WERI-Rb-1 (cell line): ENCODE data around the gene TSR3.

Experiments used
- DNase-seq: peaks from one replicate; pipeline ENCODE4 v3.0.0-alpha.2; 2020
- H3K27ac ChIP-seq: fragments of 250-450 bp; sonication (Bioruptor Pico); 2 replicates; pipeline ENCODE4 v1.5.1; 2020; ENCODE audit warnings: mild to moderate bottlenecking, moderate library complexity
- H3K27me3 ChIP-seq: fragments of 250-450 bp; sonication (Bioruptor Pico); 2 replicates; pipeline ENCODE4 v1.5.1; 2021; ENCODE audit warnings: mild to moderate bottlenecking, low read depth, moderate library complexity; ENCODE audit not compliant: insufficient read depth, severe bottlenecking
- H3K36me3 ChIP-seq: fragments of 250-450 bp; sonication (Bioruptor Pico); 2 replicates; pipeline ENCODE4 v1.5.1; 2020; ENCODE audit warnings: mild to moderate bottlenecking, moderate library complexity
- H3K4me3 ChIP-seq: 2 replicates; pipeline ENCODE4 v1.5.1; 2011; ENCODE audit warnings: low read depth, mild to moderate bottlenecking, control low read depth, low read length
- H3K9me3 ChIP-seq: fragments of 250-450 bp; sonication (Bioruptor Pico); 2 replicates; pipeline ENCODE4 v1.5.1; 2021; ENCODE audit warnings: mild to moderate bottlenecking, moderate library complexity; ENCODE audit not compliant: severe bottlenecking
- TF ChIP-seq, protein P1 (sequence below): IDR thresholded peaks from 2 replicates; pipeline ENCODE4 v1.5.1; 2011; ENCODE audit warnings: low read depth, mild to moderate bottlenecking, control low read depth, inconsistent platforms, low read length

Gene TSR3

DNA sequence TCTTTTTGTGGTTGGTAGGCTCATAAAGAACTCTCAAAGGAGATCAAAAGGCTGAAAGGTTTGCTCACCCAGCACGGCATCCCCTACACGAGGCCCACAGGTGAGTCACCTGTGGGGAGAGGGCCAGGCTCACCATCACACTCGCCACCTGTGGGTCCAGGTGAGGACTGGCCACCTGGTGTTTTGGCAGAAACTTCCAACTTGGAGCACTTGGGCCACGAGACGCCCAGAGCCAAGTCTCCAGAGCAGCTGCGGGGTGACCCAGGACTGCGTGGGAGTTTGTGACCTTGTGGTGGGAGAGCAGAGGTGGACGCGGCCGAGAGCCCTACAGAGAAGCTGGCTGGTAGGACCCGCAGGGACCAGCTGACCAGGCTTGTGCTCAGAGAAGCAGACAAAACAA is 11.1 kb upstream of the TSR3 start:
- H3K27me3 ChIP-seq = no peaks in the 10 kb centered on the region
- no peaks in the 10 kb centered on the region for H3K9me3 ChIP-seq
- H3K4me3 ChIP-seq = no peak overlapping the region
- H3K27ac ChIP-seq = no peak overlapping the region
- no peak for DNase-seq
- peaks cover 41% of the 10 kb centered on the region for H3K36me3 ChIP-seq
- TF ChIP-seq, protein P1, sequence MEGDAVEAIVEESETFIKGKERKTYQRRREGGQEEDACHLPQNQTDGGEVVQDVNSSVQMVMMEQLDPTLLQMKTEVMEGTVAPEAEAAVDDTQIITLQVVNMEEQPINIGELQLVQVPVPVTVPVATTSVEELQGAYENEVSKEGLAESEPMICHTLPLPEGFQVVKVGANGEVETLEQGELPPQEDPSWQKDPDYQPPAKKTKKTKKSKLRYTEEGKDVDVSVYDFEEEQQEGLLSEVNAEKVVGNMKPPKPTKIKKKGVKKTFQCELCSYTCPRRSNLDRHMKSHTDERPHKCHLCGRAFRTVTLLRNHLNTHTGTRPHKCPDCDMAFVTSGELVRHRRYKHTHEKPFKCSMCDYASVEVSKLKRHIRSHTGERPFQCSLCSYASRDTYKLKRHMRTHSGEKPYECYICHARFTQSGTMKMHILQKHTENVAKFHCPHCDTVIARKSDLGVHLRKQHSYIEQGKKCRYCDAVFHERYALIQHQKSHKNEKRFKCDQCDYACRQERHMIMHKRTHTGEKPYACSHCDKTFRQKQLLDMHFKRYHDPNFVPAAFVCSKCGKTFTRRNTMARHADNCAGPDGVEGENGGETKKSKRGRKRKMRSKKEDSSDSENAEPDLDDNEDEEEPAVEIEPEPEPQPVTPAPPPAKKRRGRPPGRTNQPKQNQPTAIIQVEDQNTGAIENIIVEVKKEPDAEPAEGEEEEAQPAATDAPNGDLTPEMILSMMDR = no peak

DNA sequence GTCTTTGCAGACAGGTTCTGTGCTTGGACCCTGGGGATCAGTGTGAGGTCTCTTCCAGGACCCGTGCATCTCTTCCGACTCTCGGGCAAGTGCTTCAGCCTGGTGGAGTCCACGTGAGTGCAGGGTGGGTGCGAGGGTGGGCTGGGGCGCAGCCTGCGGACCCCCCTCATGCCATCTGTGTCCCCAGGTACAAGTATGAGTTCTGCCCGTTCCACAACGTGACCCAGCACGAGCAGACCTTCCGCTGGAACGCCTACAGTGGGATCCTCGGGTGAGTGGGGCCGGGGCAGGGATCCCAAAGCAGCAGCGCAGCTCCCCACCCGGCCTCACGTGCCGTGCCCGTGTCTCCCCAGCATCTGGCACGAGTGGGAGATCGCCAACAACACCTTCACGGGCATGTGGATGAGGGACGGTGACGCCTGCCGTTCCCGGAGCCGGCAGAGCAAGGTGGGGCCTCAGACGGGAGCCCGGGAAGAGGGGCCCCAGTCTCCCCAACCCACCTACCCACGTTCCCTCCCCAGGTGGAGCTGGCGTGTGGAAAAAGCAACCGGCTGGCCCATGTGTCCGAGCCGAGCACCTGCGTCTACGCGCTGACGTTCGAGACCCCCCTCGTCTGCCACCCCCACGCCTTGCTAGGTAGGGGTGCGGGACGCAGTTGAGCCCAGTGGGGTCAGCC is 10.1 kb upstream of the TSR3 start:
- Histone ChIP-seq H3K9me3 (no peaks in the 10 kb centered on the region), H3K27ac (no peak overlapping the region), H3K36me3 (peaks cover 41% of the 10 kb centered on the region), H3K27me3 (no peaks in the 10 kb centered on the region), H3K4me3 (no peak overlapping the region)
- TF ChIP-seq, protein P1 = no peak
- no peak for DNase-seq

DNA sequence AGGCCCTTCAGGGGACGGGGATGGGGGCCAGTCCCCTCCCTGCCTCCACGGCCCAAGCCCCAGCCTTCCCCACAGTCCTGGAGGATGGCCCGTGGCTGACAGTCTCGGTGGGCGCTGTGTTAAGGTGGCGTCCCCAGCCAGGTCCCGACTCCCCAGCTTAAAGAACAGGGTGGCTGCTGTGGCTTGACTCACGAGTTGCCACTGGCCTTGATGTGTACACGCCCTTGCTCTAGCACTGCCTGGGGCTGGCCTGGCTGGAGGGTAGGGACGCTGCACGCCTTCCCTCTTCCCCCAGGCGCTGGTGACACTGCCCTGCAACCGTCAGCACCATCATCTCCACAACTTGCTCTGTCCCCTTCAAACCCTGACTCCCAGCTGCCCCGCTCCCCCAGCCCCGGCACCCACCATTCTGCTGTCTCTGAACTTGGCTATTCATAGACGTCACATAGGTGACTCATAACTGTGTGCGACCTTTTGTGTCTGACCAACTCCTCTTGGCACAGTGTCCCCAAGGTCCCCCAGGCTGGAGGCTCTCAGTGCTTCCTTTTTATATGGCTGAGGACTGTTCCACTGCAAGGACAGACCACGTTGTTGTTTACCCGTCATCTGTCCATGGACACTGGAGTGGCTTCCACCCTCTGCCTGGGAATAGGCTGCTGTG is 6.4 kb upstream of the TSR3 start:
- Histone ChIP-seq H3K27me3 (no peaks in the 10 kb centered on the region), H3K36me3 (peaks cover 13% of the 10 kb centered on the region), H3K4me3 (no peak overlapping the region), H3K9me3 (no peaks in the 10 kb centered on the region), H3K27ac (no peak overlapping the region)
- TF ChIP-seq, protein P1 = no peak
- no peak for DNase-seq

DNA sequence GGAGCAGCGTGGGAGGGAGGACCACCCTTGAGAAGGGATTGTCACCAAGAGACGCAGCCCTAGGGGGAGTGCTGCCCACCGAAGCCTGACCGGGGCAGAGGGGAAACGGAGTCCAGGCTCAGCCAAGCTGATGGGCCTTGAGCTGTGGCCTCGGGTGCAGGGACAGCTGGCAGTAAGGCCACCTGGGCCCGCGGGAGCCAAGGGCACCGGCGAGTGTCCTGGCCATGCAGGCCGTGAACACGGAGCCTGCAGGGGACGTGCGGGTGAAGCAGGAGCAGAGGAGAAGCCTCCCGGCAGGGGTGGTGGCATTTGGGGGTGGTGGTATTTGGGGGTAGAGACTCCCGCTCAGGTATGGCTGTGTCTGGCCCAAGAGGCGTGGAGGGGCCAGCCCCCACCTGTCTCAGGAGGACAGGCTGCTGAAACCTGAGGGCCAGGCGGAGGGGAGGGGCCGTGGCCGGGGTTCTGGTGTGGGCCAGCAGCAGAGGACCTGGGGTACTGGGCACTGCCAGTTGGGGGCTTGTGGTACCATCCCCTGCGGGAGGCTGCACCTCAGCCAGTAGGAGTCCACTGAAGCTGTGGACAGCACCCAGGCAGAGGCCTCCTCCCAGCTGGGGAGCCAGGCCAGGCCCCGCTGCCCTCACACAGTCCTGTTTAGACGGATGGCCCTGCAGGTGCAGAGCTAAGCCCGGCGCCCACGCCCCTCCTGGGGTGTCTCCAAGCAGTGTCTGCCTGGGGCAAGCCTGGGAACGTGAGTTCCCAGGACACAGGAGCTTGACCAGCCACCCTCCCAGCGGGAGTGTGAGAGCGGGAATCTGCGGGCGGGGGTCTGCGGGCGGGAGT is 4.6 kb upstream of the TSR3 start:
- H3K36me3 ChIP-seq = no peaks in the 10 kb centered on the region; the same call in 1 of the 2 replicates
- no peak for DNase-seq
- H3K4me3 ChIP-seq = no peak overlapping the region
- H3K27ac ChIP-seq = no peak overlapping the region
- TF ChIP-seq, protein P1 = no peak
- H3K27me3 ChIP-seq = no peaks in the 10 kb centered on the region
- no peaks in the 10 kb centered on the region for H3K9me3 ChIP-seq

DNA sequence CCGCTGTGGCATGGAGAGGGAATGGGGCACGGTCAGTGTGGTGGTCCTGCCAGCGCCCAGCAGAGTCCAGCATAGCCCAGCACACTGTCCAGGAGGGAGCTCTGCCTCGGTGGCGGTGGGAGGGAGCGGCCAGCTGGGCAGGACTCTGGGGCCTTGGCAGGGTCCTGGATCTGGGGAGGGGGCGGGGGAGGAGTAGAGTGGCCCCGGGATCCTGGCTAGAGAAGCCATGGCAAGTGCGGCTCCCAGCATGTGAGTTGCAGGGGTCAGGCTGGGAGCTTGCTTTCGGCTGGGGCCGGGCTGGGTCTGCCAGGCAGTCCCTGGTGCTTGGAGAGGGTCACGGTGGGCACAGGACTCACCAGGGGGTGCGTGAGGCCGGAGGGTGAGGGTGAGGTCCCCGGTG is 3.9 kb upstream of the TSR3 start:
- Histone ChIP-seq H3K27me3 (no peaks in the 10 kb centered on the region), H3K4me3 (no peak overlapping the region), H3K9me3 (no peaks in the 10 kb centered on the region), H3K36me3 (peaks cover 1% of the 10 kb centered on the region), H3K27ac (no peak overlapping the region)
- TF ChIP-seq, protein P1 = no peak
- no peak for DNase-seq
